K562 (cell line): Measurements from ENCODE around the gene CXCL17. TPM values are rescaled to one million over a fixed set of nuclear protein-coding genes. Genes with fewer than 3 reads are reported as not detected.
A peak's percentile ranks its signal among the peaks of the same experiment; 100 is the strongest.

Experiments
- LEF1 ChIP-seq: fragments of 450-650 bp; IDR thresholded peaks from 2 replicates; pipeline ENCODE4 v1.6.1; 2016; ENCODE audit warnings: mild to moderate bottlenecking
- RB1 ChIP-seq: fragments of 450-650 bp; IDR thresholded peaks from 2 replicates; pipeline ENCODE4 v1.6.1; 2017; ENCODE audit warnings: low read depth, mild to moderate bottlenecking
- RBM22 ChIP-seq: fragments of 200-400 bp; formaldehyde crosslinking; IDR thresholded peaks from 2 replicates; pipeline ENCODE4 v1.6.1; 2018; ENCODE audit warnings: low read length, low read depth; ENCODE audit not compliant: poor library complexity, severe bottlenecking
- RFX5 ChIP-seq: IDR thresholded peaks from 2 replicates; pipeline ENCODE4 v1.6.1; 2011; ENCODE audit warnings: low read depth, mild to moderate bottlenecking, improper control_type of control experiment, low read length
- TCFL5 ChIP-seq: fragments of 250-450 bp; sonication (Bioruptor Pico); conservative IDR thresholded peaks from 2 replicates; pipeline ENCODE4 v1.6.1; 2021; ENCODE audit warnings: mild to moderate bottlenecking, moderate library complexity, matching md5 sums
- ZNF79 ChIP-seq: fragments of 250-450 bp; sonication (Bioruptor Pico); IDR thresholded peaks from 2 replicates; pipeline ENCODE4 v1.4.0; 2020; ENCODE audit warnings: low read depth, mild to moderate bottlenecking, moderate library complexity
- polyA plus RNA-seq, 8 experiments: library from polyadenylated mRNA; depleted of rRNA in 4 of 8; stranded (reverse) in 5 of 8; unstranded in 3 of 8; fragments of >200 nt; fragmentation: Nextera tagmentation in 2 of 8; fragmentation: Illumina TruSeq in 1 of 8; extraction: Ambion mirVana in 2 of 8; extraction: Trizol in 1 of 8; gene quantifications; 2 replicates each; pipeline versions ENCODE4 v1.2.1 to v1.2.3, GENCODE V29; 2011 to 2014; ENCODE audit warnings: inconsistent platforms in 1 of 8, missing spikeins in 1 of 8
- total RNA-seq, 7 experiments: library from RNA; depleted of rRNA in 6 of 7; stranded (reverse); fragments of >200 nt in 6 of 7; fragmentation: Illumina TruSeq in 2 of 7; extraction: Trizol in 2 of 7; gene quantifications; 2 replicates each; pipeline versions ENCODE4 v1.2.1 to v1.2.3, GENCODE V29; 2011 to 2021; ENCODE audit warnings: low replicate concordance in 1 of 7
- TF ChIP-seq, protein P1 (sequence below), 2 experiments: IDR thresholded peaks in 1 of 2; conservative IDR thresholded peaks in 1 of 2; 2 replicates each; pipeline ENCODE4 v1.6.1; 2016; ENCODE audit warnings: low read depth in 2 of 2, mild to moderate bottlenecking in 1 of 2, missing compliant biosample characterization in 1 of 2, missing genetic modification characterization in 1 of 2, moderate library complexity in 1 of 2
- TF ChIP-seq, protein P2 (sequence below), 3 experiments: IDR thresholded peaks in 2 of 3; conservative IDR thresholded peaks in 1 of 3; 2 replicates each; pipeline ENCODE4 v1.5.1; 2011 to 2012; ENCODE audit warnings: low read length in 3 of 3, mild to moderate bottlenecking in 3 of 3, control low read depth in 2 of 3, improper control_type of control experiment in 1 of 3, inconsistent platforms in 1 of 3, low read depth in 1 of 3, mixed read lengths in 1 of 3, moderate library complexity in 1 of 3; ENCODE audit not compliant: insufficient read depth in 2 of 3
- TF ChIP-seq, protein P3 (sequence below): IDR thresholded peaks from 2 replicates; pipeline ENCODE4 v1.6.1; 2011; ENCODE audit warnings: borderline replicate concordance, low read depth, mild to moderate bottlenecking, moderate library complexity, low read length; ENCODE audit not compliant: insufficient read depth, poor library complexity, severe bottlenecking
- TF ChIP-seq, protein P4 (sequence below), 2 experiments: fragments of 450-650 bp; formaldehyde crosslinking in 1 of 2; IDR thresholded peaks; 2 replicates each; pipeline versions ENCODE4 v1.4.0 to v1.6.1; 2014 to 2020; ENCODE audit warnings: mild to moderate bottlenecking in 2 of 2, borderline replicate concordance in 1 of 2, low read depth in 1 of 2

CXCL17 gene
- total and polyA plus RNA-seq, 9 of the 15 experiments (the other 6 are each of a cell fraction or from before 2014, with no cell fraction given): 0.10 to 0.15 TPM; not detected in 7

DNA sequence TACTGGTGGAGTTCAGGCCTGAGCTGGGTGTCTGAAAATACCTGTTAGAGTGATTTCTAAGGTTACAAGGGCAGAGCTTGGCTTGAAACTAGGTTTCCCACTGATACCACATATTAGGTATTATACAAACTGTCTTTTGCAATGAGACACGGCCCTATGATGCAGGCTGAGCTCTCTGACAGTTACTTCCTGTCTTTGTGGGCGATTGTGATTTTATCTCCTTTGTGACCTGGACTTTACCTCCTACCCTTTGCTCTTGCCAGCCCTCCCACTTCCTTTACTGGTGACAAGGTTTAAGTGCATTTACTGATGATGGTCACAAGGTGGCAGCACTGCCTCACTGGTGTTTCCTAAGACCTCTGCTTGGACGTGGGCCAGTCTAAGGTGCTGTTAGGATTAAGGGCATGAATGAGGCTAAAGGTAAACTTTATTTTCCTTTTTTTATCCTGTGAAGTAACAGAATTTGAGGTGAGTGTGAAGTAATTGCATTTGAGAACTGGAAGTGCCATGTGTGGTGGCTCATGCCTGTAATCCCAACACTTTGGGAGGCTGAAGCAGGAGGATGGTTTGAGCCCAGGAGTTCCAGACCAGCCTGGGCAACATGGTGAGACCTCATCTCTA, 7.7 kb upstream of the CXCL17 start (continued):
- TF ChIP-seq, protein P1, sequence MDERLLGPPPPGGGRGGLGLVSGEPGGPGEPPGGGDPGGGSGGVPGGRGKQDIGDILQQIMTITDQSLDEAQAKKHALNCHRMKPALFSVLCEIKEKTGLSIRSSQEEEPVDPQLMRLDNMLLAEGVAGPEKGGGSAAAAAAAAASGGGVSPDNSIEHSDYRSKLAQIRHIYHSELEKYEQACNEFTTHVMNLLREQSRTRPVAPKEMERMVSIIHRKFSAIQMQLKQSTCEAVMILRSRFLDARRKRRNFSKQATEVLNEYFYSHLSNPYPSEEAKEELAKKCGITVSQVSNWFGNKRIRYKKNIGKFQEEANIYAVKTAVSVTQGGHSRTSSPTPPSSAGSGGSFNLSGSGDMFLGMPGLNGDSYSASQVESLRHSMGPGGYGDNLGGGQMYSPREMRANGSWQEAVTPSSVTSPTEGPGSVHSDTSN (CRISPR knock-in tag; IDR thresholded peaks at IDR 0.05; ENCODE audit: low read depth): no peak
- TF ChIP-seq, protein P1 (tag; conservative IDR thresholded peaks at IDR 0.05; ENCODE audit: low read depth): peak; percentile 46; the same call in 1 of the 2 replicates
- TF ChIP-seq RBM22: no peak
- TF ChIP-seq, protein P2, sequence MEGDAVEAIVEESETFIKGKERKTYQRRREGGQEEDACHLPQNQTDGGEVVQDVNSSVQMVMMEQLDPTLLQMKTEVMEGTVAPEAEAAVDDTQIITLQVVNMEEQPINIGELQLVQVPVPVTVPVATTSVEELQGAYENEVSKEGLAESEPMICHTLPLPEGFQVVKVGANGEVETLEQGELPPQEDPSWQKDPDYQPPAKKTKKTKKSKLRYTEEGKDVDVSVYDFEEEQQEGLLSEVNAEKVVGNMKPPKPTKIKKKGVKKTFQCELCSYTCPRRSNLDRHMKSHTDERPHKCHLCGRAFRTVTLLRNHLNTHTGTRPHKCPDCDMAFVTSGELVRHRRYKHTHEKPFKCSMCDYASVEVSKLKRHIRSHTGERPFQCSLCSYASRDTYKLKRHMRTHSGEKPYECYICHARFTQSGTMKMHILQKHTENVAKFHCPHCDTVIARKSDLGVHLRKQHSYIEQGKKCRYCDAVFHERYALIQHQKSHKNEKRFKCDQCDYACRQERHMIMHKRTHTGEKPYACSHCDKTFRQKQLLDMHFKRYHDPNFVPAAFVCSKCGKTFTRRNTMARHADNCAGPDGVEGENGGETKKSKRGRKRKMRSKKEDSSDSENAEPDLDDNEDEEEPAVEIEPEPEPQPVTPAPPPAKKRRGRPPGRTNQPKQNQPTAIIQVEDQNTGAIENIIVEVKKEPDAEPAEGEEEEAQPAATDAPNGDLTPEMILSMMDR (IDR thresholded peaks at IDR 0.05 in 2 of 3, conservative IDR thresholded peaks at IDR 0.05 in 1 of 3; ENCODE audit: insufficient read depth in 2 of 3, low read depth in 1 of 3, low read length in 3 of 3): peak; percentile 87 to 97 (median 90)
- no peak for TF ChIP-seq TCFL5
- peak; percentile 84 for TF ChIP-seq LEF1
- no peak for TF ChIP-seq ZNF79 (CRISPR knock-in tag)
- TF ChIP-seq RFX5: no peak
- TF ChIP-seq, protein P3, sequence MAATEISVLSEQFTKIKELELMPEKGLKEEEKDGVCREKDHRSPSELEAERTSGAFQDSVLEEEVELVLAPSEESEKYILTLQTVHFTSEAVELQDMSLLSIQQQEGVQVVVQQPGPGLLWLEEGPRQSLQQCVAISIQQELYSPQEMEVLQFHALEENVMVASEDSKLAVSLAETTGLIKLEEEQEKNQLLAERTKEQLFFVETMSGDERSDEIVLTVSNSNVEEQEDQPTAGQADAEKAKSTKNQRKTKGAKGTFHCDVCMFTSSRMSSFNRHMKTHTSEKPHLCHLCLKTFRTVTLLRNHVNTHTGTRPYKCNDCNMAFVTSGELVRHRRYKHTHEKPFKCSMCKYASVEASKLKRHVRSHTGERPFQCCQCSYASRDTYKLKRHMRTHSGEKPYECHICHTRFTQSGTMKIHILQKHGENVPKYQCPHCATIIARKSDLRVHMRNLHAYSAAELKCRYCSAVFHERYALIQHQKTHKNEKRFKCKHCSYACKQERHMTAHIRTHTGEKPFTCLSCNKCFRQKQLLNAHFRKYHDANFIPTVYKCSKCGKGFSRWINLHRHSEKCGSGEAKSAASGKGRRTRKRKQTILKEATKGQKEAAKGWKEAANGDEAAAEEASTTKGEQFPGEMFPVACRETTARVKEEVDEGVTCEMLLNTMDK: no peak
- TF ChIP-seq, protein P4, sequence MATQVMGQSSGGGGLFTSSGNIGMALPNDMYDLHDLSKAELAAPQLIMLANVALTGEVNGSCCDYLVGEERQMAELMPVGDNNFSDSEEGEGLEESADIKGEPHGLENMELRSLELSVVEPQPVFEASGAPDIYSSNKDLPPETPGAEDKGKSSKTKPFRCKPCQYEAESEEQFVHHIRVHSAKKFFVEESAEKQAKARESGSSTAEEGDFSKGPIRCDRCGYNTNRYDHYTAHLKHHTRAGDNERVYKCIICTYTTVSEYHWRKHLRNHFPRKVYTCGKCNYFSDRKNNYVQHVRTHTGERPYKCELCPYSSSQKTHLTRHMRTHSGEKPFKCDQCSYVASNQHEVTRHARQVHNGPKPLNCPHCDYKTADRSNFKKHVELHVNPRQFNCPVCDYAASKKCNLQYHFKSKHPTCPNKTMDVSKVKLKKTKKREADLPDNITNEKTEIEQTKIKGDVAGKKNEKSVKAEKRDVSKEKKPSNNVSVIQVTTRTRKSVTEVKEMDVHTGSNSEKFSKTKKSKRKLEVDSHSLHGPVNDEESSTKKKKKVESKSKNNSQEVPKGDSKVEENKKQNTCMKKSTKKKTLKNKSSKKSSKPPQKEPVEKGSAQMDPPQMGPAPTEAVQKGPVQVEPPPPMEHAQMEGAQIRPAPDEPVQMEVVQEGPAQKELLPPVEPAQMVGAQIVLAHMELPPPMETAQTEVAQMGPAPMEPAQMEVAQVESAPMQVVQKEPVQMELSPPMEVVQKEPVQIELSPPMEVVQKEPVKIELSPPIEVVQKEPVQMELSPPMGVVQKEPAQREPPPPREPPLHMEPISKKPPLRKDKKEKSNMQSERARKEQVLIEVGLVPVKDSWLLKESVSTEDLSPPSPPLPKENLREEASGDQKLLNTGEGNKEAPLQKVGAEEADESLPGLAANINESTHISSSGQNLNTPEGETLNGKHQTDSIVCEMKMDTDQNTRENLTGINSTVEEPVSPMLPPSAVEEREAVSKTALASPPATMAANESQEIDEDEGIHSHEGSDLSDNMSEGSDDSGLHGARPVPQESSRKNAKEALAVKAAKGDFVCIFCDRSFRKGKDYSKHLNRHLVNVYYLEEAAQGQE (IDR thresholded peaks at IDR 0.05; ENCODE audit: borderline replicate concordance): peak; percentile 85; the same call in 1 of the 2 replicates
- TF ChIP-seq, protein P4 (CRISPR knock-in tag; IDR thresholded peaks at IDR 0.05; ENCODE audit: low read depth): no peak
- TF ChIP-seq RB1: peak; percentile 22; the same call in 1 of the 2 replicates
